K562 (cell line): ENCODE measurements around the gene SLC40A1. TPM values are rescaled to one million over a fixed set of nuclear protein-coding genes. Genes with fewer than 3 reads are reported as not detected.

Source experiments
- ARID2 ChIP-seq: fragments of 450-650 bp; IDR thresholded peaks from 2 replicates; pipeline ENCODE4 v1.6.1; 2017; ENCODE audit warnings: antibody characterized with exemption, mild to moderate bottlenecking
- CEBPG ChIP-seq, 3 experiments: fragments of 200-800 bp in 1 of 3; sonication (Bioruptor generic) in 1 of 3; sonication (generic) in 1 of 3; formaldehyde crosslinking in 1 of 3; IDR thresholded peaks in 2 of 3; conservative IDR thresholded peaks in 1 of 3; 2 replicates each; pipeline versions ENCODE4 v1.6.1 to v1.8.0; 2016 to 2022; ENCODE audit warnings: missing compliant biosample characterization in 2 of 3, missing genetic modification characterization in 2 of 3, mild to moderate bottlenecking in 1 of 3, missing genetic modification reagents in 1 of 3
- MECOM ChIP-seq: fragments of 250-450 bp; sonication (Bioruptor Pico); IDR thresholded peaks from 2 replicates; pipeline ENCODE4 v1.8.0; 2022; ENCODE audit warnings: inconsistent platforms
- SMARCA4 ChIP-seq: fragments of 450-650 bp; IDR thresholded peaks from 2 replicates; pipeline ENCODE4 v1.6.1; 2016
- TBL1XR1 ChIP-seq, 2 experiments: IDR thresholded peaks; 2 replicates each; pipeline ENCODE4 v1.6.1; 2012; ENCODE audit warnings: improper control_type of control experiment in 2 of 2, low read length in 2 of 2, mild to moderate bottlenecking in 1 of 2
- TOE1 ChIP-seq, 2 experiments: fragments of 450-650 bp in 1 of 2; sonication (generic) in 1 of 2; formaldehyde crosslinking in 1 of 2; IDR thresholded peaks; 2 replicates each; pipeline versions ENCODE4 v1.7.1 to v1.8.0; 2016 to 2022; ENCODE audit warnings: borderline replicate concordance in 2 of 2, mild to moderate bottlenecking in 2 of 2, antibody characterized with exemption in 1 of 2, inconsistent platforms in 1 of 2, low read depth in 1 of 2, missing genetic modification reagents in 1 of 2, moderate library complexity in 1 of 2
- ZNF436 ChIP-seq: fragments of 250-450, 450-650 bp; sonication (Bioruptor Pico); formaldehyde crosslinking; IDR thresholded peaks from 2 replicates; pipeline ENCODE4 v1.7.0; 2020; ENCODE audit warnings: mild to moderate bottlenecking
- polyA plus RNA-seq, 8 experiments: library from polyadenylated mRNA; depleted of rRNA in 4 of 8; stranded (reverse) in 5 of 8; unstranded in 3 of 8; fragments of >200 nt; fragmentation: Nextera tagmentation in 2 of 8; fragmentation: Illumina TruSeq in 1 of 8; extraction: Ambion mirVana in 2 of 8; extraction: Trizol in 1 of 8; gene quantifications; 2 replicates each; pipeline versions ENCODE4 v1.2.1 to v1.2.3, GENCODE V29; 2011 to 2014; ENCODE audit warnings: inconsistent platforms in 1 of 8, missing spikeins in 1 of 8
- total RNA-seq, 7 experiments: library from RNA; depleted of rRNA in 6 of 7; stranded (reverse); fragments of >200 nt in 6 of 7; fragmentation: Illumina TruSeq in 2 of 7; extraction: Trizol in 2 of 7; gene quantifications; 2 replicates each; pipeline versions ENCODE4 v1.2.1 to v1.2.3, GENCODE V29; 2011 to 2021; ENCODE audit warnings: low replicate concordance in 1 of 7
- TF ChIP-seq, protein P1 (sequence below): fragments of 450-650 bp; IDR thresholded peaks from 2 replicates; pipeline ENCODE4 v1.6.1; 2016; ENCODE audit warnings: missing biosample characterization, missing genetic modification characterization
- TF ChIP-seq, protein P2 (sequence below): fragments of 250-450 bp; sonication (Bioruptor Pico); IDR thresholded peaks from 2 replicates; pipeline ENCODE4 v1.5.0; 2021
- TF ChIP-seq, protein P3 (sequence below): fragments of 450-650 bp; IDR thresholded peaks from 2 replicates; pipeline ENCODE4 v1.6.1; 2014; ENCODE audit warnings: low read depth, mild to moderate bottlenecking, moderate library complexity, borderline replicate concordance
- TF ChIP-seq, protein P4 (sequence below): fragments of 250-450 bp; sonication (Bioruptor Pico); IDR thresholded peaks from 2 replicates; pipeline ENCODE4 v1.8.0; 2022; ENCODE audit warnings: inconsistent platforms
- TF ChIP-seq, protein P5 (sequence below), 2 experiments: IDR thresholded peaks in 1 of 2; conservative IDR thresholded peaks in 1 of 2; 2 replicates each; pipeline ENCODE4 v1.6.1; 2016; ENCODE audit warnings: low read depth in 2 of 2, mild to moderate bottlenecking in 1 of 2, missing compliant biosample characterization in 1 of 2, missing genetic modification characterization in 1 of 2, moderate library complexity in 1 of 2

Gene SLC40A1
- total and polyA plus RNA-seq, 9 of the 15 experiments (the other 6 are each of a cell fraction or from before 2014, with no cell fraction given), result 42.2 to 95.9 (median 54.9) TPM

- TF ChIP-seq, protein P1, sequence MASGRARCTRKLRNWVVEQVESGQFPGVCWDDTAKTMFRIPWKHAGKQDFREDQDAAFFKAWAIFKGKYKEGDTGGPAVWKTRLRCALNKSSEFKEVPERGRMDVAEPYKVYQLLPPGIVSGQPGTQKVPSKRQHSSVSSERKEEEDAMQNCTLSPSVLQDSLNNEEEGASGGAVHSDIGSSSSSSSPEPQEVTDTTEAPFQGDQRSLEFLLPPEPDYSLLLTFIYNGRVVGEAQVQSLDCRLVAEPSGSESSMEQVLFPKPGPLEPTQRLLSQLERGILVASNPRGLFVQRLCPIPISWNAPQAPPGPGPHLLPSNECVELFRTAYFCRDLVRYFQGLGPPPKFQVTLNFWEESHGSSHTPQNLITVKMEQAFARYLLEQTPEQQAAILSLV (tag), result peak; percentile 75
- TF ChIP-seq TOE1 (IDR thresholded peaks at IDR 0.05; ENCODE audit: borderline replicate concordance) (no peak), TOE1 (CRISPR knock-in tag; IDR thresholded peaks at IDR 0.05; ENCODE audit: borderline replicate concordance, low read depth) (no peak), CEBPG (CRISPR knock-in tag; IDR thresholded peaks at IDR 0.05) (peak; percentile 91), CEBPG (tag; conservative IDR thresholded peaks at IDR 0.05 in 1 of 2, IDR thresholded peaks at IDR 0.05 in 1 of 2) (peak; percentile 95 to 99), SMARCA4 (0 out of 2 replicates have a peak, but pooled peaks have one; percentile 12), MECOM (CRISPR knock-in tag) (no peak), ZNF436 (CRISPR knock-in tag) (no peak), ARID2 (no peak), TBL1XR1 (IDR thresholded peaks at IDR 0.05; ENCODE audit: low read length in 2 of 2) (no peak)
- TF ChIP-seq, protein P2, sequence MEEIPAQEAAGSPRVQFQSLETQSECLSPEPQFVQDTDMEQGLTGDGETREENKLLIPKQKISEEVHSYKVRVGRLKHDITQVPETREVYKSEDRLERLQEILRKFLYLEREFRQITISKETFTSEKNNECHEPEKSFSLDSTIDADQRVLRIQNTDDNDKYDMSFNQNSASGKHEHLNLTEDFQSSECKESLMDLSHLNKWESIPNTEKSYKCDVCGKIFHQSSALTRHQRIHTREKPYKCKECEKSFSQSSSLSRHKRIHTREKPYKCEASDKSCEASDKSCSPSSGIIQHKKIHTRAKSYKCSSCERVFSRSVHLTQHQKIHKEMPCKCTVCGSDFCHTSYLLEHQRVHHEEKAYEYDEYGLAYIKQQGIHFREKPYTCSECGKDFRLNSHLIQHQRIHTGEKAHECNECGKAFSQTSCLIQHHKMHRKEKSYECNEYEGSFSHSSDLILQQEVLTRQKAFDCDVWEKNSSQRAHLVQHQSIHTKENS (CRISPR knock-in tag), result no peak
- TF ChIP-seq, protein P3, sequence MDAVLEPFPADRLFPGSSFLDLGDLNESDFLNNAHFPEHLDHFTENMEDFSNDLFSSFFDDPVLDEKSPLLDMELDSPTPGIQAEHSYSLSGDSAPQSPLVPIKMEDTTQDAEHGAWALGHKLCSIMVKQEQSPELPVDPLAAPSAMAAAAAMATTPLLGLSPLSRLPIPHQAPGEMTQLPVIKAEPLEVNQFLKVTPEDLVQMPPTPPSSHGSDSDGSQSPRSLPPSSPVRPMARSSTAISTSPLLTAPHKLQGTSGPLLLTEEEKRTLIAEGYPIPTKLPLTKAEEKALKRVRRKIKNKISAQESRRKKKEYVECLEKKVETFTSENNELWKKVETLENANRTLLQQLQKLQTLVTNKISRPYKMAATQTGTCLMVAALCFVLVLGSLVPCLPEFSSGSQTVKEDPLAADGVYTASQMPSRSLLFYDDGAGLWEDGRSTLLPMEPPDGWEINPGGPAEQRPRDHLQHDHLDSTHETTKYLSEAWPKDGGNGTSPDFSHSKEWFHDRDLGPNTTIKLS, result no peak
- TF ChIP-seq, protein P4, sequence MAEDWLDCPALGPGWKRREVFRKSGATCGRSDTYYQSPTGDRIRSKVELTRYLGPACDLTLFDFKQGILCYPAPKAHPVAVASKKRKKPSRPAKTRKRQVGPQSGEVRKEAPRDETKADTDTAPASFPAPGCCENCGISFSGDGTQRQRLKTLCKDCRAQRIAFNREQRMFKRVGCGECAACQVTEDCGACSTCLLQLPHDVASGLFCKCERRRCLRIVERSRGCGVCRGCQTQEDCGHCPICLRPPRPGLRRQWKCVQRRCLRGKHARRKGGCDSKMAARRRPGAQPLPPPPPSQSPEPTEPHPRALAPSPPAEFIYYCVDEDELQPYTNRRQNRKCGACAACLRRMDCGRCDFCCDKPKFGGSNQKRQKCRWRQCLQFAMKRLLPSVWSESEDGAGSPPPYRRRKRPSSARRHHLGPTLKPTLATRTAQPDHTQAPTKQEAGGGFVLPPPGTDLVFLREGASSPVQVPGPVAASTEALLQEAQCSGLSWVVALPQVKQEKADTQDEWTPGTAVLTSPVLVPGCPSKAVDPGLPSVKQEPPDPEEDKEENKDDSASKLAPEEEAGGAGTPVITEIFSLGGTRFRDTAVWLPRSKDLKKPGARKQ (CRISPR knock-in tag), result no peak
- TF ChIP-seq, protein P5, sequence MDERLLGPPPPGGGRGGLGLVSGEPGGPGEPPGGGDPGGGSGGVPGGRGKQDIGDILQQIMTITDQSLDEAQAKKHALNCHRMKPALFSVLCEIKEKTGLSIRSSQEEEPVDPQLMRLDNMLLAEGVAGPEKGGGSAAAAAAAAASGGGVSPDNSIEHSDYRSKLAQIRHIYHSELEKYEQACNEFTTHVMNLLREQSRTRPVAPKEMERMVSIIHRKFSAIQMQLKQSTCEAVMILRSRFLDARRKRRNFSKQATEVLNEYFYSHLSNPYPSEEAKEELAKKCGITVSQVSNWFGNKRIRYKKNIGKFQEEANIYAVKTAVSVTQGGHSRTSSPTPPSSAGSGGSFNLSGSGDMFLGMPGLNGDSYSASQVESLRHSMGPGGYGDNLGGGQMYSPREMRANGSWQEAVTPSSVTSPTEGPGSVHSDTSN (CRISPR knock-in tag; IDR thresholded peaks at IDR 0.05; ENCODE audit: low read depth), result no peak
- TF ChIP-seq, protein P5 (tag; conservative IDR thresholded peaks at IDR 0.05; ENCODE audit: low read depth), result peak; percentile 61
Observed at GRCh38 chr2:189579585-189580186, 900 bp downstream of the SLC40A1 start (continued).
